NCI-H2196 treated with DMSO at 0.1 percent for 48 hours (cell line): ENCODE results near the gene ZNF668.

Experiments used
- DNase-seq: peaks from one replicate; lab custom pipeline; 2025; ENCODE audit not compliant: unreplicated experiment; lab: John Stamatoyannopoulos, UW

ZNF668 gene

GRCh38 chr16:31073970-31074813 lies at the start of gene ZNF668, which contains the start of gene ZNF646:
ZNF668 (minus strand) TSS chr16:31074240; CDS start chr16:31064459, 9,781 bp downstream.
ZNF646 (plus strand) TSS chr16:31074422; CDS start chr16:31076325, 1,903 bp downstream.
- peak; percentile 99 for DNase-seq

DNA sequence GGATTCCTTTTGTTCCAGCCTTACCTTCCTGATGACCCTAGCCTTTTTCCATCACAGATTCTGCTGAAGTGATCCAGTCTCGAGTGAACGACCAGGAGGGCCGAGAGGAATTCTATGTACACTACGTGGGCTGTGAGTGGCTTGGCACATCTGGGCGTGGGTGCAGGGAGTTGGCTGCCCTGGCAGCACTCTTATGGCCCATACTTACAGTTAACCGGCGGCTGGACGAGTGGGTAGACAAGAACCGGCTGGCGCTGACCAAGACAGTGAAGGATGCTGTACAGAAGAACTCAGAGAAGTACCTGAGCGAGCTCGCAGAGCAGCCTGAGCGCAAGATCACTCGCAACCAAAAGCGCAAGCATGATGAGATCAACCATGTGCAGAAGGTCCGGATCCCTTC lies 46.1 kb upstream of the ZNF668 start:
- DNase-seq, result no peak

- no peak for DNase-seq
Measured at GRCh38 chr16:31118223-31119155, 44.4 kb upstream of the ZNF668 start.

DNA sequence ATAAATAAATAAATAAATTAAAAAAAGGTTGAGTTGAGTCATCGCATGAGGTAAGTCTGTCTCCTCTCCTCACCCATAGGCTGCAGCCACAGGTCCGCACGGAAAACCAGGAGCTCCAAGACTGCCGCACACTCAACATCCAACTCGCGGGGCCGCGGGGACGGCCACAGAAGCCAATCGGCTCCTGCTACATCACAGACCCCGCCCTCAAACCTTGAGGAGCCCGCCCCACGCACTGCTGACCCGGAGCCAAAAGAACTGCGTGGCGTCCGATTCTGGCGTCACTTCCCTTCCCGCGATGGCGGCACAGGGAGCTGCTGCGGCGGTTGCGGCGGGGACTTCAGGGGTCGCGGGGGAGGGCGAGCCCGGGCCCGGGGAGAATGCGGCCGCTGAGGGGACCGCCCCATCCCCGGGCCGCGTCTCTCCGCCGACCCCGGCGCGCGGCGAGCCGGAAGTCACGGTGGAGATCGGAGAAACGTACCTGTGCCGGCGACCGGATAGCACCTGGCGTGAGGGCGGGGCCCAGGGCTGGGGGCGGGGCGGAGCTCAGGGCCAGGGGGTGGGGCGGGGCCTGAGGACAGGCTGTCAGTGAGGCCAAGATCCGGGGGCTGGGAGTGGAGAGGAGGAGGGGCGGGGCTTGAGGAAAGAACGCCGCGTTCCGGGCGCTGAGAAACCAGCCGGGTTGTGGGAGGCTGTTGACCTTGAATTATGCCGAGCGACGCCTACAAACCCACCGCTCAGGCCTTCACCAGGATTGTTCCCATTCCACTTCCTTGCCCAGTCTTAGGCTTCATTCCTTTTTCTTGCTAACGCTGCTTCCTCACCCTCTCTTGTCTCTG lies 43.6 kb upstream of the ZNF668 start, which contains the start of gene KAT8:
Gene KAT8 (plus strand): TSS at position 281 of the 839 bp plus-strand sequence. CDS start 18 bp downstream, at position 299.
- DNase-seq, result peak; percentile 98

GRCh38 chr16:31114468-31114867 lies 40.4 kb upstream of the ZNF668 start:
- DNase-seq, result no peak

GRCh38 chr16:31113121-31114120 lies 39.4 kb upstream of the ZNF668 start:
- DNase-seq, result no peak

- DNase-seq, result no peak
Measured at GRCh38 chr16:31112711-31113110, 38.7 kb upstream of the ZNF668 start.

- no peak for DNase-seq
Measured at GRCh38 chr16:31111881-31112466, 37.9 kb upstream of the ZNF668 start.

GRCh38 chr16:31110106-31111034 lies 36.3 kb upstream of the ZNF668 start:
- DNase-seq, result no peak

DNA sequence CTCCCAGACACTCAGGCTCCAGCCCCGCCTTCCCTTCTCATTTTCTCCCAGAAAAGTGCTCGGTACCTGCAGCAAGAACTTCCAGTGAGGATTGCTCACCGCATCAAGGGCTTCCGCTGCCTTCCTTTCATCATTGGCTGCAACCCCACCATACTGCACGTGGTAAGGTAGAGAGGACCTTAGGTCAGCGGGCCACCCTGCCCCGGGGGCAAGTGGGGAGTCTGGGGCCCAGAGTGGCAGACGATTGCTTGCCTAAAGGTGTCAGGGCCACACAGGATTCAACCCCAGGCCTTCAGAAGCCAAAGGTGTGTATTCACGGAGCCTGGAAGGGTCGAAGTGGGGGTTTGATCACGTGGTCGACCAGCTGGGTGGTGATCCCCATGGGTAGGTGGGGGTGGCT lies 35.6 kb upstream of the ZNF668 start:
- DNase-seq, result no peak

- no peak for DNase-seq
Measured at GRCh38 chr16:31108794-31109558, 34.9 kb upstream of the ZNF668 start.

DNA sequence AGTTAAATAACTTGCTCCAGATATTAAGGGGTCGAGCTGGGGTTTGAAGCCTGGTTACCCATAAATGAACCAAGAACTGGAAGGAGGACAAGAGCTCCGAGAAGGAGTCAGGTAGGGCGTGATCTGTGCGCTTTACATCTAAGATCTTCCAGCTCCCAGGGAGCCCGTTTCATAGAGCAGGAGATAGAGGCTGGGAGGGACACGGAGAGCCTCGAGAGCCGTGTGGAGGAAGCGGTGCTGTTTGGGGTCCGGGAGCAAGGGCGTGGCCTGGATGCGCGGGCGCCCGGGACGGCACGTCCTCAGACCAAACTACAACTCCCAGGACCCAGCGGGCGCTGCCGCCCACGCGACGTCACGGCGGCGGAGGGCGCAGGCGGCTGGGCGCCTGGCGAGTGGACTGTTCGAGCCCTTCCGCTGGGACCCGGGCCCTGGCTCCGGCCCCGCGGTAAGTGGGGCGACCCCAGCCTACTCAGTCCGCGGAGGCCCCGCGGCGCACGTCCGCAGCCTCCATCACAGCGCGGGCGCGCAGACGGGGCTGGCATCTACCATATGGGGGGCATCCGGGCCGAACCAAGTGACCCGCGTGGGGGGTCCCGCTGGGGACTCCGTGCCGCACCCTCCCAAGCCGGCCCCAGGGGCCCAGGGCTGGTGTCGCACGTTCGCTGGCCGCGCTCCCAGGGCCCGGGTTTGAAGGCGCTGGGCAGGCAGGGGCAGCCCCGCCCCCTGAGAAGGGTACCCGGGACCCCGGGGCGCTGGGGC lies 34.2 kb upstream of the ZNF668 start, which contains the start of gene BCKDK:
Gene BCKDK (plus strand): TSS at position 352 of the 759 bp plus-strand sequence. CDS start 838 bp downstream, outside the sequence.
- peak; percentile 36 for DNase-seq

DNA sequence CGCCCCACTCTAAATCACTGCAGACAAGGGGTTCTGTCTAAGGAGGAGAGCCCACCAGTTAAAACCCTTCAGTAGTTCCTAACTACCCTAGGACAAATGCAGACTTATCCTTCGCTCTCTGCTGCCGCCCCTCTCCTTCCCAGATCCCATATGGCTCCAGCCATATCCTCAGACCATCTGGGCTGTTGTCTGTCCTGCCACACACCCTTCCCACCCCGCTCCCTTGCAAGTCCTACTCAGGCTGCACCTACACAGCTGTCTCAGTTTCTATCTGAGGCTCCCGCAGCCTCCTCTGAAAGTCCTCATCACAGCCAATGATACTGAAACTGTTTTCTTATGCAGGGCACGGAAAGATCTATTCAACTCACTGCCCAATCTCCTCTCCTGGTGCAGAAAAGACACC lies 33.4 kb upstream of the ZNF668 start:
- no peak for DNase-seq

DNA sequence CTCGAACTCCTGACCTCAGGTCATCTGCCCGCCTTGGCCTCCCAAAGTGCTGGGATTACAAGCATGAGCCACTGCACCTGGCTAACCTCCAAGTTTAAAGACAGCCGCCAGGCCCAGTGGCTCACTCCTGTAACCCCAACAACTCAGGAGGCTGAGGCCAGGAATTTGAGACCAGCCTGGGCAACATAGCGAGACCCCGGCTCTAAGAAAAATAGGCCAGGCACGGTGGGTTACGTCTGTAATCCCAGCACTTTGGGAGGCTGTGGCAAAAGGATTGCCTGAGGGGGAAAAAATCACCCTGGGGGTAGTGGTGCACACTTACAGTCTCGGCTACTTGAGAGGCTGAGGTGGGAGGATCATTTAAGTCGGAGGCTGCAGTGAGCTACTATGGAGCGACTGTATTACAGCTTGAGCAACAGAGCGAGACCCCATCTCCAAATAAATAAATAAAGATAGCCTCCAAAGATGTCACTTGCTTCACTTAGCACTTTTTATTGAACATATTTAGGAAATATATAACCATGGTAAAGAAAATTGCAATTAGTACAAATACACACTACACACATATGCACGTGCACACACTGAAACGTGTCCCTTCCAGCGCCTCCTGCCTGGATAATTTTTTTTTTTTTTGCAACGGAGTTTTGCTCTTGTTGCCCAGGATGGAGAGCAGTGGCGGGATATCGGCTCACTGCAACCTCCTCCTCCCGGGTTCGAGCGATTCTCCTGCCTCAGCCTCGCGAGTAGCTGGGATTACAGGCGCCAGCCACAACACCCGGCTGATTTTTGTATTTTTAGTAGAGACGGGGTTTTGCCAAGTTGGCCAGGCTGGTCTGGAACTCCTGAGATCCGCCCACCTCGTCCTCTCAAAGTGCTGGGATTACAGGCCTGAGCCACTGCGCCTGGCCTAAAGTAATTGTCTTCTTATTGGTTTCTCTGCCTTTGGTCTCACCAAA lies 32.7 kb upstream of the ZNF668 start:
- no peak for DNase-seq

GRCh38 chr16:31105677-31106213 lies 31.7 kb upstream of the ZNF668 start:
- DNase-seq, result peak; percentile 66
